ENCODE data around the gene CALB2.

Gene CALB2

DNA sequence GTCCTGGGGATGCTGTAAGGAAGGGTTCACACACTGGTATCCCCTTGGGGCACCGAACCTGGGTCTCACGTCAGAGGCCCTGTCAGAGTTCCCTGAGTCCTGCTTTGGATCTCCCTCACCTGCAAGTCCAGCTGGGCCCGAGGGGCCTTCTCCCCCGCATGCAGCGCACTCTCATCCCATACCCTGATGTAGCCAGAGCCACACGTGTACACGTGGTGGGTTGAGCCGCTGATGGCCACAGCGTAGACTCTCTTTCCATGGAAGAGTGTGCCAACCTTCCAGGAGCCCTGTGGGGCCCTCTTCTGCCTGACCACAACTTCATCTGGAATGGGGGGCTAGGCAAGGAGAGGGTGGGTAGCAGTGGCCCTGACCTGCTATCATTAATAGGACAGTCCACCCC lies 73.5 kb downstream of the CALB2 start:
- H3K9ac ChIP-seq (ENCODE audit: low read length), result no peak overlapping the region
- no peaks in the 10 kb centered on the region for H3K9me3 ChIP-seq (ENCODE audit: control insufficient read depth, low read depth, low read length)
- no peak overlapping the region for H3K27ac ChIP-seq (ENCODE audit: low read length)
- no peaks in the 10 kb centered on the region for H3K4me1 ChIP-seq (ENCODE audit: control insufficient read depth, low read depth, low read length)
- no peaks in the 10 kb centered on the region for H3K36me3 ChIP-seq (ENCODE audit: control insufficient read depth, low read depth, low read length)
- no peak overlapping the region for H3K4me3 ChIP-seq (ENCODE audit: low read length)
- H3K27me3 ChIP-seq (ENCODE audit: control insufficient read depth, insufficient read depth, low read length), result no peaks in the 10 kb centered on the region

DNA sequence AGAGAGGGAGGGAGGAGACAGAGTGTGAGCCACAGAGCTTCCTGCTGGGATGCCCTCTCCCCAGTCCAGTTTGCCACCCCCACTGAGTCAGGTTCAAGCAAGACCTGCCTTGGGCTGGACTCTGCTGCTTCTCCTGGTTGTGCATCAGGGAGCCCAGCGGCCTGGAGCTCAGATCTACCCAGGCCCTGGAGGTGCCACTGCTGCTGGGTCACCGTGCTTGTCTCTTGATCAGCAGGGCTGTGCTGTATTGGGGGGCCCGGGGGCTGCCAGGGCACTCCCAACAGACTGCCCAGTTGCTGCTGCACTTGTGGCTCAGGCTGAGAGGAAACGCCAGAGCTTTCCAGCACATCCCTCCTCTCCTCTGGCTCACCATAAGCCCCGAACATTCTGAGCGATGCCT lies 74.4 kb downstream of the CALB2 start:
- no peaks in the 10 kb centered on the region for H3K36me3 ChIP-seq (ENCODE audit: control insufficient read depth, low read depth, low read length)
- no peaks in the 10 kb centered on the region for H3K4me1 ChIP-seq (ENCODE audit: control insufficient read depth, low read depth, low read length)
- no peaks in the 10 kb centered on the region for H3K27me3 ChIP-seq (ENCODE audit: control insufficient read depth, insufficient read depth, low read length)
- no peak overlapping the region for H3K4me3 ChIP-seq (ENCODE audit: low read length)
- H3K9me3 ChIP-seq (ENCODE audit: control insufficient read depth, low read depth, low read length), result no peaks in the 10 kb centered on the region
- H3K9ac ChIP-seq (ENCODE audit: low read length), result no peak overlapping the region
- no peak overlapping the region for H3K27ac ChIP-seq (ENCODE audit: low read length)

DNA sequence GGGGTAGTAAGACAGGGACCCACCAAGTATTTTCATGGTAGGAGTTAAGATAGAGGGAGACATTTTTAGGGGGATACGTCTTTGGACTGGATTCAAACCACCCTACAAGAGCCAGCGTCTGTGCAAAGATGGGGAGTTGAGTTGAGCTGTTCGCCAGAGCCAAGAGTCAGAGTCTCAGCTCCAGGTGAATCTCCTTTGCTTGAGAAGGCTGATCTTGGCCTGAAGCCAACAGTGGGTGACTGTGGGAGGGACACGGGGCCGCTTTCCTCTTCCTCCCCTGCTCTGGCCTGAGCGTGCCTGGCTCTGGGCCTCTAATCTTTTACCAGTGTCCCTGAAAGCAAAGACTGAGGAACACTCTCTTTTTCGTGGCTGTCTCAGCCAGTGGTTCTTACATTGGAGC lies 78.0 kb downstream of the CALB2 start:
- no peak overlapping the region for H3K4me3 ChIP-seq (ENCODE audit: low read length)
- H3K9me3 ChIP-seq (ENCODE audit: control insufficient read depth, low read depth, low read length), result no peaks in the 10 kb centered on the region
- H3K27ac ChIP-seq (ENCODE audit: low read length), result no peak overlapping the region
- no peaks in the 10 kb centered on the region for H3K36me3 ChIP-seq (ENCODE audit: control insufficient read depth, low read depth, low read length)
- no peak overlapping the region for H3K9ac ChIP-seq (ENCODE audit: low read length)
- H3K27me3 ChIP-seq (ENCODE audit: control insufficient read depth, insufficient read depth, low read length), result no peaks in the 10 kb centered on the region
- H3K4me1 ChIP-seq (ENCODE audit: control insufficient read depth, low read depth, low read length), result no peaks in the 10 kb centered on the region

DNA sequence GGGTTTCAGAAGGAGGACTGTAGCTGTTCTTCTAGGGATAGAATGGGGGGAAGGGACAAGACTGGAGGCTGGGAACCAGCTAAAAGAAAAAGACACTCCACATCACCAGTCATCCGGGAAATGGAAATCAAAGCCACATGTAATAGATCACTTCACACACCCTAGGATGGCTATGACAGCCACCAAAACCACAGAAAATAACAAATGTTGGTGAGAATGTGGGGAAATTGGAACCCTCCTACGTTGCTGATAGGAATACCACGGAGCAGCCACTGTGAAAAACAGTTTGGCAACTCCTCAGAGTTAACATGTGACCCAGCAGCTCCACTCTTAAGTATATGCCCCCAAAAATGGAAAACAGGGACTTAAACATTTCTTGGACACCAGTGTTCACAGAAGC lies 81.0 kb downstream of the CALB2 start:
- H3K9ac ChIP-seq (ENCODE audit: low read length), result no peak overlapping the region
- H3K27ac ChIP-seq (ENCODE audit: low read length), result no peak overlapping the region
- no peaks in the 10 kb centered on the region for H3K4me1 ChIP-seq (ENCODE audit: control insufficient read depth, low read depth, low read length)
- no peak overlapping the region for H3K4me3 ChIP-seq (ENCODE audit: low read length)
- H3K36me3 ChIP-seq (ENCODE audit: control insufficient read depth, low read depth, low read length), result no peaks in the 10 kb centered on the region
- no peaks in the 10 kb centered on the region for H3K27me3 ChIP-seq (ENCODE audit: control insufficient read depth, insufficient read depth, low read length)
- H3K9me3 ChIP-seq (ENCODE audit: control insufficient read depth, low read depth, low read length), result no peaks in the 10 kb centered on the region
